GM19467 (cell line): Measurements from ENCODE around the gene LMNTD2.
A peak's percentile ranks its signal among the peaks of the same experiment; 100 is the strongest.

Experiments used
- ATAC-seq: cut with Tn5 transposase; IDR thresholded peaks from one replicate; pipeline ENCODE4 v1.9.1; 2021; ENCODE audit warnings: mild to moderate bottlenecking, moderate library complexity; ENCODE audit not compliant: unreplicated experiment

Gene LMNTD2

DNA sequence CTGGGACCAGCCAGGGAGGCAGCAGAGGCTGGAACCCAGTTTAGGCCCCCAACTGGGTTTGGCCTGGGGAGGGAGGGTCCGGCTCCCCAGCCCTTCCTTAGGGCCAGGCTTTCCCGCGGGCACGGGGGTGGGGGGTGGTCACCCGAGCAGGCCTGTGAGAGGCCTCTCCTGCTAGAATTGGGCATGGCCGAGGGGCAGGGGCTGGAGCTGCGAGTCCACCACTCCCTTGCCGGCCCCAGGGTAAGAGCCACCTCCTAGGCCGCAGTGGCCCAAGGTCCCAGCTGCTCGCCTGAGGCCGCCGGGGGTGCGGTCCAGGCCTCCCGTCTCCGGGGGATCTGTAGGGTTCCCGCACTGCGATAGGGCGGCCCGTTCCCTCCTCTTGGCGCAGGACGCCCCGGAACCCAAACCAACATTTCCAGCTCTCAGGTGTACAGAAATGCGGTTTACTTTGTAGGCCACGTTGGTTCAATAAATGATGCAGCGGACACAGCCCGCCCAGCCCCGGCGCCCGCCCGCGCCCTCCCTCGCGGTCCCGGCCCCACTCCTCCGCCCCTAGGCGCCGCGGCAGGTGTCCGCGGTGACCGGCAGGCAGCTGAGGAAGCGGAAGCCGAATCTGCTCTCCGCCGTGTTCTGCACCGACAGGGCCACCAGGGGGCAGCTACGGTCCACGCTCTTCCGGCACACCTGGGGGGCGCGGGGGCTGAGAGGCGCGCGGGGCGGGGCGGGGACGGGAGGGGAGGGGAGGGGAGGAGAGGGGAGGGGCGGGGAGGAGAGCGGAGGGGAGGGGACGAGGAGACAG is 5.9 kb downstream of the LMNTD2 start:
- ATAC-seq, result no peak

- ATAC-seq, result no peak
These were observed 6.6 kb downstream of the LMNTD2 start for GRCh38 chr11:553988-554340.

GRCh38 chr11:553083-553987 is 7.2 kb downstream of the LMNTD2 start:
- ATAC-seq, result no peak

DNA sequence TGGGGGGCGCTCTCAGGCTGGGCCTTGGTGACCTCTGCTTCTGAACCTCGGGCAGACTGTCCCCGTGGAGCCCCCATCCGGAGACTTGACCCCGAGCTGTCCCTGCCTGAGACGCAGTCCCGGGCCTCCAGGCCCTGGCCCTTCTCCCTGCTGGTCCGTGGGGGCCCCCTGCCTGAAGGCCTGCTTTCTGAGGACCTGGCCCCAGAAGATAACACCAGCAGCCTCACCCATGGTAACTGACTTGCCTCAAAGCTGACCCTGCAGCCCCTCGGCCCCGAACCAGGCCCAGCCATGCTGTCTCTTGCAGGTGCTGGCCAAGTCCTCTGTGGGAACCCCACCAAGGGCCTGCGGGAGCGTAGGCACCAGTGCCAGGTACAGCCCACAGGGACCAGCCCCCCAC is 8.9 kb downstream of the LMNTD2 start:
- no peak for ATAC-seq

DNA sequence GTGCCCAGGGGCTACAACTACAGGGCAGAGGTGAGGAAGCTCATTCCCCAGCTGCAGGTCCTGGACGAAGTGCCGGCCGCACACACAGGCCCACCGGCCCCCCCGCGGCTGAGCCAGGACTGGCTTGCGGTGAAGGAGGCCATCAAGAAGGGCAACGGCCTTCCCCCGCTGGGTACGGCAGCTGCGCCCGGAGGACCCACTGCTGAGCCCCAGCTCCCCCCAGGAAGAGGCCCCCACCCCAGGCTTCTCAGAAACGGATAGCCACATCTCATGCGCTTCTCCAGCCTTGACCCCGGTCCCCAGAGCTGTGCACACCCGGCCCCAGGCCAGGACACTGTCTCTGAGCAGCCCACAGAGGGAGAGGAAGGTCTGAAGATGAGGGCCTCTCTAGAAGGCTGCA is 9.4 kb downstream of the LMNTD2 start:
- ATAC-seq, result no peak

DNA sequence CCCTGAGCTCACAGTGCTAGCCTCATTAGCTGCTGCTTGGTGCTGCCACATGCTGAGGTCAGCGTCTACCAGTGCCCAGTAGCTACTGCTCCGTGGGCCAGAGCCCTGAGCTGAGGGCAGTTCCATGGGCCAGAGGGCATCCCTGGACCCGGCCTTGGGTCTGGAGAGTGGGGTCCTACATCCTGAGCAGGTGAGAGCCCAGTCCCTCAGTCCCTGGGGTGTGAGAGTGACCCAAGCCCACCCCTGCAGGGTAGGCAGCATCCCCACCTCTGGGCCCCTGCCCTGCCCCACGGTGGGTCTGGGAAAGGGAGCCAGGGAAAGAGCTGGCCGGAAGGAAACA is 9.8 kb downstream of the LMNTD2 start:
- ATAC-seq, result no peak

GRCh38 chr11:550021-550745 is 10.4 kb downstream of the LMNTD2 start:
- no peak for ATAC-seq

DNA sequence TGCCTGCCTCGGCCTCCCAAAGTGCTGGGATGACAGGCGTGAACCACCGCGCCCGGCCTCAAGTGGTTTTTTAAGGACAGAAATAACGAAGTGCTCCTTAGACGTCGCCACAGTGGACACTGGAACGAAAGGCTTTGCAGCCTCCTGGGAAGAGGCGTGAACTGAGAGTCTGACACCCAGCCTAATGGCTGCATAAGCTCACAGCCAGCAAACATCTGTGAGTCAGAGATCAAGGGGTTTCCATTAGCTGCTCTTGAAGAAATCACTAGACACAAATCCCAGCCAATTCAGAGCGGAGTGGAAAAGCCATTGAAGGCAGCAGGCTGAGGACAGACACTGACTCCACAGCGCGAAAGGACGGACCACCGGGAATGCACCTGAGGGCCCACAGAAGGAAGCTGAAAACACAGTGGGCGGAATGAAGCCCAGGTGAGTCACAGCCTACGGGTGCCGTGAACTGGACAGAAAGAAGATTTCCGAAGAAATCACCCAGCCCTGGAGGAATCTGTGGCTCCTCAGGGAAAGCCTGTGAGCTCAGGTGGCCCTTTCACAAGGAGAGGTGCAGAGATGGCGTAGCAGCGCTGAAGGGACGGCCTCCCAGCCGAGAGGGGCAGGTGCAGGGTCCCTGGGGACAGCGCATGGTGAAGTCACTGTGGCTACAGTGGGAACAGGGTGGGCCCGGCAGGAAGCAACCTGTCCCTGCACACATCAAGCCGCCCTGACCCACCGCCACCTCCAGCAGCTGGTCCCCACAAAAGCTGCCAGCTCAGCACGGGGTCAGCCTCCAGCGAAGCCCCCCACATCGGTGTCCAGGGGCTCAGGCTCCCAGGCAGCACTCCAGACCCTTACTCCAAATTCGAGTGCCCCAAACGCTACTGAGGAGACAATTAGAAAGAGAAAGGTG is 11.6 kb downstream of the LMNTD2 start:
- no peak for ATAC-seq

DNA sequence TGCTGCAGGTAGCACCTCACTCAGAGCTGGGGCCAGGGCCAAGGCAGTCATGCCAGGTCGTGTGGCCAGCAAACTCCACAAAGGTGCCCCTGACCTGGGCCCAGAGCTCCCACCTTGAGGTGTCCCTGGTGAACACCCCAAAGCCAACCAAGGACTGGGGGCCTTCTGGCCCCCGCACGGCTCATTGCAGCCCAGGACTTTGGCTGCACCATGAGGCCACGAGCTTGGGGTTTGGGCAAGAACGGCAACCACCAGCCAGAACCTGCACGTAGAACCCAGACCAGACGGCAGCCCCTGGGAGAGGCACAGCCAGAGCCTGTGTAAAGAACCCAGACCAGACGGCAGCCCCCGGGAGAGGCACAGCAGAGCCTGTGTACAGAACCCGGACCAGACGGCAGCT is 15.4 kb downstream of the LMNTD2 start:
- ATAC-seq, result no peak

DNA sequence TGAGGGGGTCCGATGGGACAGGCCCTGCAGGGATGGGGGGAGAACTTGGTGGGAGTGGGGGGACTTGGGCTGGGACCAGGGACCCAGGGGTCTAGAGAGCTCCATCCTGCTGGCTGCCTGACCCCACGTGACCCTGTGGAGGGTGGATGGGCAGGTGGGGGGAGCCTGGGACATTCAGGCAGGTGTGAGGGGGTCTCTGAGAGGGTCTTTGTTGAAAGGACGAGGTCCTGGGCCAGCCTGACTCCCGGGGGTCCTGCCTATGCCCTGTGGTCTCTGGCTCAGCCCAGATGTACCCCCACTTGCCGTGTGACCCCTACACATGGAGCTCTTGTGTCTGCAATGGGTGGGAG is 15.7 kb downstream of the LMNTD2 start:
- no peak for ATAC-seq

GRCh38 chr11:541433-541885 is 19.1 kb downstream of the LMNTD2 start:
- ATAC-seq, result no peak

GRCh38 chr11:540583-541432 is 19.7 kb downstream of the LMNTD2 start:
- no peak for ATAC-seq

DNA sequence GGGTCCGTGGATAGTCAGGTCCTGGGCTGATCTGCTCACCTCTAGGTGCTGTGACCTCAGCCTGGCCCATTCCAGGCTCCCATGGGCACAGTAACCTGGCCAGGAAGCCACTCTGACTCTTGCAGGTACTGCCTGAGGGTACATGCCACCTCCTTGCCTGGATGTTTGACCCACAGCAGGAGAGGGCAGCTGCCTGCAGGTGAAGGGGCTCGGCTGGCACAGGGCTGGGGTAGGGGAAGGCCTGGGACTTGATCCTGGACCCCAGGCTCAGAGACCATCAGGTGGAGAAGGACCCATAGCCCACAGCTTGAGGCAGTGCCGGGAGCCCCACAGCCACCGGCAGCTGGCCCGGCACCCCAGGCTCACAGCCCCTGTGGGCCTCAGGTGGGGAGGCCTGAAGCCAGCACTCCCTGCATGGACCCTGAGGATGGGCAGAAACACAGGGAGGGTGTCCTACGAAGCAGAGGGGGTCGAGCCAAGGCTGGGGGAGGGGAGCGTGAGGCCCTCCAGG is 20.5 kb downstream of the LMNTD2 start:
- ATAC-seq, result no peak

GRCh38 chr11:538431-539051 is 22.0 kb downstream of the LMNTD2 start:
- ATAC-seq, result no peak

DNA sequence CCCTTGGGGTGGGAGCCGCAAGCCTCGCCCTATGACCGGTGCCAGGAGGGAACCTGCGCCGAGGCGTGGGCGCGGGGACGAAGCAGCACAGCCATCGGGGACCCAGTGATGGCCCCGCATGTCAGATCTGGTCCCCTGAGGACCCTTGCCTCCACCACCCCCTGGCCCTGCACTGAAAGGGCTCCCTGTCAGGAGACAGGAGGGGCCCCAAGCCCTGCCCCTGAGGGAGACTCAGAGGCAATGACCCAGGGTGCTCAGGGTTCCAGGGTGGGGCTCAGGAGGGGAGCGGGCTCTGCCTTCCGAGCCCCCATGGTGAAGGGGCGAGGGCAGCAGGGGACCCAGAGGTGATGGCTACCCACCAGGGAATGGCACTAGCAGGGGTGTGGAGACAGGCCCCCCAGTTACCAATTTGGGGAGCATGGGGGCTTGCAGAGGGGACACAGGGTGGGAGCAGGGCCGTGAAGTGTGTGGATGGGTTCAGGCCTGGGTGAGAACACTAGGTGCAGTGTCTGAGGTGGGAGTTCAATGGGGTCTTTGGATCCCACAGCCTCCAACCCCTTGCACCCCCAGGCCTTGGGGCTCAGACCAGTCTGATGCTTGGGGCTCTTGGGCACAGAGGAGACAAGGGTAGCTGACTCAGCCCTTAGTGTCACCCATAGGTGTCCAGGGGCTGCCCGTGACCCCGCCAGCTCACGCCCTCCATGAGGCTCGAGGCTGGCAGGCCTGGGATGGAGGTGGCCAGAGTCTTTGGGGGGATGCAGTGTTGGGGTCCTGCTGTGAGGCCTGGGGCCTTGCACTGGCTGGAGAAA is 22.7 kb downstream of the LMNTD2 start:
- ATAC-seq, result no peak

GRCh38 chr11:536841-537621 is 23.5 kb downstream of the LMNTD2 start, which contains the start of gene LRRC56:
LRRC56 (plus strand) TSS chr11:537527; CDS start chr11:540685, 3,158 bp downstream.
- ATAC-seq, result peak; percentile 39
